ENCODE results near the gene ALDOC. TPM values are rescaled to one million over a fixed set of nuclear protein-coding genes. Genes with fewer than 3 reads are reported as not detected.

ALDOC gene
- total RNA-seq, 1 experiment from 2014 or later, result 17.7 TPM

- intact Hi-C loops (cut with micrococcal nuclease; ENCODE audit: unreplicated experiment), result no loop called here
- no peak overlapping the region for H3K27ac Mint-ChIP-seq (ENCODE audit: unreplicated experiment)
- no peak overlapping the region for H3K4me3 Mint-ChIP-seq (ENCODE audit: unreplicated experiment)
- peaks cover 77% of the 10 kb centered on the region for H3K36me3 Mint-ChIP-seq (ENCODE audit: insufficient read depth, unreplicated experiment)
- H3K4me3 ChIP-seq (ENCODE audit: low read depth, low read length), result no peak overlapping the region
- no TSS peak for BruUV-seq (replicated peaks)
- CTCF ChIA-PET, result no interaction called here
- H3K36me3 ChIP-seq (ENCODE audit: control insufficient read depth, insufficient read depth, low read length), result peaks cover 5% of the 10 kb centered on the region
- POLR2A ChIA-PET, result no interaction called here
- no peaks in the 10 kb centered on the region for H3K9me3 ChIP-seq
- H3K4me1 ChIP-seq, result no peaks in the 10 kb centered on the region
- no peaks in the 10 kb centered on the region for H3K9me3 Mint-ChIP-seq (ENCODE audit: unreplicated experiment)
- H3K4me1 Mint-ChIP-seq (ENCODE audit: low read depth, unreplicated experiment), result no peaks in the 10 kb centered on the region
- H3K27me3 Mint-ChIP-seq (ENCODE audit: insufficient read depth, unreplicated experiment), result no peaks in the 10 kb centered on the region
- TF ChIP-seq, protein P1, sequence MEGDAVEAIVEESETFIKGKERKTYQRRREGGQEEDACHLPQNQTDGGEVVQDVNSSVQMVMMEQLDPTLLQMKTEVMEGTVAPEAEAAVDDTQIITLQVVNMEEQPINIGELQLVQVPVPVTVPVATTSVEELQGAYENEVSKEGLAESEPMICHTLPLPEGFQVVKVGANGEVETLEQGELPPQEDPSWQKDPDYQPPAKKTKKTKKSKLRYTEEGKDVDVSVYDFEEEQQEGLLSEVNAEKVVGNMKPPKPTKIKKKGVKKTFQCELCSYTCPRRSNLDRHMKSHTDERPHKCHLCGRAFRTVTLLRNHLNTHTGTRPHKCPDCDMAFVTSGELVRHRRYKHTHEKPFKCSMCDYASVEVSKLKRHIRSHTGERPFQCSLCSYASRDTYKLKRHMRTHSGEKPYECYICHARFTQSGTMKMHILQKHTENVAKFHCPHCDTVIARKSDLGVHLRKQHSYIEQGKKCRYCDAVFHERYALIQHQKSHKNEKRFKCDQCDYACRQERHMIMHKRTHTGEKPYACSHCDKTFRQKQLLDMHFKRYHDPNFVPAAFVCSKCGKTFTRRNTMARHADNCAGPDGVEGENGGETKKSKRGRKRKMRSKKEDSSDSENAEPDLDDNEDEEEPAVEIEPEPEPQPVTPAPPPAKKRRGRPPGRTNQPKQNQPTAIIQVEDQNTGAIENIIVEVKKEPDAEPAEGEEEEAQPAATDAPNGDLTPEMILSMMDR (IDR thresholded peaks at IDR 0.05; ENCODE audit: insufficient read depth in 1 of 2, low read depth in 1 of 2, low read length in 1 of 2, severe bottlenecking in 1 of 2, unreplicated experiment in 1 of 2), result no peak
- H3K27me3 ChIP-seq (replicated peaks; ENCODE audit: control insufficient read depth, insufficient read depth, low read length), result no peaks in the 10 kb centered on the region
- no peak for DNase-seq
Measured at GRCh38 chr17:28622186-28622585, 45.5 kb upstream of the ALDOC start.

- CTCF ChIA-PET, result interaction anchor here (1.0 kb wide), 1 partner anchor 27 kb away, joined by 3 read pairs; no protein-coding TSS in a partner anchor
- no TSS peak for BruUV-seq (replicated peaks)
- intact Hi-C loops (cut with micrococcal nuclease; ENCODE audit: unreplicated experiment), result no loop called here
Measured at GRCh38 chr17:28620010-28620409, 43.3 kb upstream of the ALDOC start.

GRCh38 chr17:28618464-28618863, 41.8 kb upstream of the ALDOC start:
- H3K27me3 Mint-ChIP-seq (ENCODE audit: insufficient read depth, unreplicated experiment), result no peaks in the 10 kb centered on the region
- no peak overlapping the region for H3K4me3 Mint-ChIP-seq (ENCODE audit: unreplicated experiment)
- H3K36me3 Mint-ChIP-seq (ENCODE audit: insufficient read depth, unreplicated experiment), result peaks cover 90% of the 10 kb centered on the region
- CTCF ChIA-PET, result interaction anchor here (0.6 kb wide), 1 partner anchor 58 kb away, joined by 3 read pairs; no protein-coding TSS in a partner anchor
- no peaks in the 10 kb centered on the region for H3K27me3 ChIP-seq (replicated peaks; ENCODE audit: control insufficient read depth, insufficient read depth, low read length)
- H3K4me1 Mint-ChIP-seq (ENCODE audit: low read depth, unreplicated experiment), result peaks cover 9% of the 10 kb centered on the region
- TF ChIP-seq, protein P1 (IDR thresholded peaks at IDR 0.05; ENCODE audit: insufficient read depth in 1 of 2, low read depth in 1 of 2, low read length in 1 of 2, severe bottlenecking in 1 of 2, unreplicated experiment in 1 of 2), result no peak
- no peak for DNase-seq
- POLR2A ChIA-PET, result no interaction called here
- intact Hi-C loops (cut with micrococcal nuclease; ENCODE audit: unreplicated experiment), result no loop called here
- H3K27ac Mint-ChIP-seq (ENCODE audit: unreplicated experiment), result no peak overlapping the region
- no peaks in the 10 kb centered on the region for H3K4me1 ChIP-seq
- H3K9me3 Mint-ChIP-seq (ENCODE audit: unreplicated experiment), result no peaks in the 10 kb centered on the region
- H3K9me3 ChIP-seq, result no peaks in the 10 kb centered on the region
- peaks cover 3% of the 10 kb centered on the region; the same call in 1 of the 2 replicates for H3K36me3 ChIP-seq (ENCODE audit: control insufficient read depth, insufficient read depth, low read length)
- no TSS peak for BruUV-seq (replicated peaks)
- H3K4me3 ChIP-seq (ENCODE audit: low read depth, low read length), result no peak overlapping the region

More at GRCh38 chr17:28620010-28620409, 43.3 kb upstream of the ALDOC start:
- DNase-seq, result no peak
- Histone ChIP-seq H3K27me3 (replicated peaks; ENCODE audit: control insufficient read depth, insufficient read depth, low read length) (no peaks in the 10 kb centered on the region), H3K36me3 (ENCODE audit: control insufficient read depth, insufficient read depth, low read length) (peaks cover 3% of the 10 kb centered on the region), H3K9me3 (no peaks in the 10 kb centered on the region), H3K4me3 (ENCODE audit: low read depth, low read length) (no peak overlapping the region), H3K4me1 (no peaks in the 10 kb centered on the region)
- POLR2A ChIA-PET, result no interaction called here
- Mint-ChIP-seq H3K27ac (ENCODE audit: unreplicated experiment) (no peak overlapping the region), H3K9me3 (ENCODE audit: unreplicated experiment) (no peaks in the 10 kb centered on the region), H3K36me3 (ENCODE audit: insufficient read depth, unreplicated experiment) (peaks cover 87% of the 10 kb centered on the region), H3K27me3 (ENCODE audit: insufficient read depth, unreplicated experiment) (no peaks in the 10 kb centered on the region), H3K4me3 (ENCODE audit: unreplicated experiment) (no peak overlapping the region), H3K4me1 (ENCODE audit: low read depth, unreplicated experiment) (no peaks in the 10 kb centered on the region)
- TF ChIP-seq, protein P1 (IDR thresholded peaks at IDR 0.05; ENCODE audit: insufficient read depth in 1 of 2, low read depth in 1 of 2, low read length in 1 of 2, severe bottlenecking in 1 of 2, unreplicated experiment in 1 of 2), result no peak

All from Caco-2 (cell line).